Measurements from ENCODE around the gene OLA1.

GRCh38 chr2:174059884-174060244 lies 188.5 kb downstream of the OLA1 start:
- no peak for TF ChIP-seq TAF1 (IDR thresholded peaks at IDR 0.05; ENCODE audit: low read depth)
- TF ChIP-seq CEBPB (IDR thresholded peaks at IDR 0.05): no peak
- TF ChIP-seq MAX (IDR thresholded peaks at IDR 0.05): no peak
- TF ChIP-seq RAD21 (IDR thresholded peaks at IDR 0.05; ENCODE audit: low read depth): no peak
- TF ChIP-seq TEAD4 (IDR thresholded peaks at IDR 0.05): no peak
- no peak for TF ChIP-seq YY1 (IDR thresholded peaks at IDR 0.05; ENCODE audit: low read depth)
- TF ChIP-seq TCF12 (IDR thresholded peaks at IDR 0.05; ENCODE audit: low read depth): no peak
- TF ChIP-seq USF1 (IDR thresholded peaks at IDR 0.05): no peak
- TF ChIP-seq EP300 (IDR thresholded peaks at IDR 0.05; ENCODE audit: borderline replicate concordance): no peak
- no peak for TF ChIP-seq CREB1 (IDR thresholded peaks at IDR 0.05; ENCODE audit: low read depth)
- TF ChIP-seq REST (IDR thresholded peaks at IDR 0.05; ENCODE audit: low read depth): no peak
